ENCODE measurements around the gene DNASE1L3.

DNASE1L3 gene

GRCh38 chr3:58170376-58170775, 40.4 kb downstream of the DNASE1L3 start:
- no peak for TF ChIP-seq CTCF (IDR thresholded peaks at IDR 0.05; ENCODE audit: control insufficient read depth, insufficient read depth, low read depth, low read length, missing control alignments)
- no peak for DNase-seq (ENCODE audit: low read depth)
- H3K4me3 ChIP-seq (ENCODE audit: control insufficient read depth, low read depth, low read length), result no peak overlapping the region

- no peak overlapping the region for H3K4me3 ChIP-seq (ENCODE audit: control insufficient read depth, low read depth, low read length)
- no peak for TF ChIP-seq CTCF (IDR thresholded peaks at IDR 0.05; ENCODE audit: control insufficient read depth, insufficient read depth, low read depth, low read length, missing control alignments)
- no peak for DNase-seq (ENCODE audit: low read depth)
Measured at GRCh38 chr3:58169371-58169770, 41.4 kb downstream of the DNASE1L3 start.

- no peak overlapping the region for H3K4me3 ChIP-seq (ENCODE audit: control insufficient read depth, low read depth, low read length)
- TF ChIP-seq CTCF (IDR thresholded peaks at IDR 0.05; ENCODE audit: control insufficient read depth, insufficient read depth, low read depth, low read length, missing control alignments), result no peak
- no peak for DNase-seq (ENCODE audit: low read depth)
Measured at GRCh38 chr3:58168498-58168897, 42.3 kb downstream of the DNASE1L3 start.

GRCh38 chr3:58167431-58168351, 43.1 kb downstream of the DNASE1L3 start:
- DNase-seq (ENCODE audit: low read depth), result no peak
- H3K4me3 ChIP-seq (ENCODE audit: control insufficient read depth, low read depth, low read length), result no peak overlapping the region
- TF ChIP-seq CTCF (IDR thresholded peaks at IDR 0.05; ENCODE audit: control insufficient read depth, insufficient read depth, low read depth, low read length, missing control alignments), result peak; percentile 94

GRCh38 chr3:58164906-58165821, 45.6 kb downstream of the DNASE1L3 start:
- no peak for DNase-seq (ENCODE audit: low read depth)
- TF ChIP-seq CTCF (IDR thresholded peaks at IDR 0.05; ENCODE audit: control insufficient read depth, insufficient read depth, low read depth, low read length, missing control alignments), result no peak
- no peak overlapping the region for H3K4me3 ChIP-seq (ENCODE audit: control insufficient read depth, low read depth, low read length)

- DNase-seq (ENCODE audit: low read depth), result no peak
- no peak for TF ChIP-seq CTCF (IDR thresholded peaks at IDR 0.05; ENCODE audit: control insufficient read depth, insufficient read depth, low read depth, low read length, missing control alignments)
- no peak overlapping the region for H3K4me3 ChIP-seq (ENCODE audit: control insufficient read depth, low read depth, low read length)
Measured at GRCh38 chr3:58164199-58164879, 46.4 kb downstream of the DNASE1L3 start.

Measured in AG09309 (cell line).